HEK293T (cell line): ENCODE results near the gene NLRP3.

Experiments
- CTCF ChIA-PET: fragments of 350-600 bp; formaldehyde crosslinking; extraction: SDS; loops from one replicate; lab custom pipeline; 2021; ENCODE audit warnings: antibody characterized with exemption, inconsistent platforms; lab: Yijun Ruan, JAX
- POLR2A ChIA-PET: fragments of 350-600 bp; formaldehyde crosslinking; extraction: SDS; loops from one replicate; lab custom pipeline; 2020; ENCODE audit warnings: antibody characterized with exemption, inconsistent platforms; lab: Yijun Ruan, JAX
- DNase-seq: peaks from one replicate; pipeline ENCODE4 v3.0.0; 2012; ENCODE audit warnings: mixed read lengths; ENCODE audit errors: extremely low spot score
- ARNT ChIP-seq: fragments of 450-650 bp; IDR thresholded peaks from 2 replicates; pipeline ENCODE4 v1.6.1; 2017; ENCODE audit warnings: mild to moderate bottlenecking
- BHLHE40 ChIP-seq: fragments of 450-650 bp; IDR thresholded peaks from 2 replicates; pipeline ENCODE4 v1.6.1; 2016; ENCODE audit warnings: mild to moderate bottlenecking, moderate library complexity, borderline replicate concordance
- CTBP1 ChIP-seq: fragments of 450-650 bp; IDR thresholded peaks from 2 replicates; pipeline ENCODE4 v1.6.1; 2016; ENCODE audit warnings: borderline replicate concordance
- ELF4 ChIP-seq: fragments of 450-650 bp; IDR thresholded peaks from 2 replicates; pipeline ENCODE4 v1.6.1; 2017; ENCODE audit warnings: antibody characterized with exemption
- FOXA1 ChIP-seq: fragments of 450-650 bp; IDR thresholded peaks from 2 replicates; pipeline ENCODE4 v1.6.1; 2016; ENCODE audit warnings: mild to moderate bottlenecking
- FOXK2 ChIP-seq: fragments of 450-650 bp; IDR thresholded peaks from 2 replicates; pipeline ENCODE4 v1.6.1; 2016; ENCODE audit warnings: mild to moderate bottlenecking
- FOXM1 ChIP-seq: fragments of 450-650 bp; IDR thresholded peaks from 2 replicates; pipeline ENCODE4 v1.6.1; 2017; ENCODE audit warnings: mild to moderate bottlenecking, borderline replicate concordance
- HDGF ChIP-seq: fragments of 450-650 bp; IDR thresholded peaks from 2 replicates; pipeline ENCODE4 v1.6.1; 2017; ENCODE audit warnings: antibody characterized with exemption, borderline replicate concordance
- L3MBTL2 ChIP-seq: fragments of 450-650 bp; conservative IDR thresholded peaks from 2 replicates; pipeline ENCODE4 v1.6.1; 2016; ENCODE audit warnings: mild to moderate bottlenecking
- LEF1 ChIP-seq: fragments of 450-650 bp; IDR thresholded peaks from 2 replicates; pipeline ENCODE4 v1.6.1; 2017; ENCODE audit warnings: mild to moderate bottlenecking, borderline replicate concordance
- NFRKB ChIP-seq: fragments of 450-650 bp; IDR thresholded peaks from 2 replicates; pipeline ENCODE4 v1.6.1; 2016; ENCODE audit warnings: mild to moderate bottlenecking, moderate library complexity
- PKNOX1 ChIP-seq: fragments of 450-650 bp; IDR thresholded peaks from 2 replicates; pipeline ENCODE4 v1.6.1; 2016
- SP1 ChIP-seq: fragments of 450-650 bp; IDR thresholded peaks from 2 replicates; pipeline ENCODE4 v1.6.1; 2017
- SUZ12 ChIP-seq: fragments of 450-650 bp; IDR thresholded peaks from 2 replicates; pipeline ENCODE4 v1.6.1; 2016; ENCODE audit warnings: mild to moderate bottlenecking
- TARDBP ChIP-seq: fragments of 450-650 bp; IDR thresholded peaks from 2 replicates; pipeline ENCODE4 v1.6.1; 2016
- ZNF384 ChIP-seq: fragments of 450-650 bp; IDR thresholded peaks from 2 replicates; pipeline ENCODE4 v1.6.1; 2016

The NLRP3 gene

GRCh38 chr1:247378334-247379073 lies 37.5 kb upstream of the NLRP3 start:
- POLR2A ChIA-PET, result no interaction called here
- DNase-seq, result no peak
- CTCF ChIA-PET, result no interaction called here
- TF ChIP-seq FOXK2, result no peak
- TF ChIP-seq NFRKB, result no peak
- no peak for TF ChIP-seq HDGF
- TF ChIP-seq TARDBP, result no peak
- no peak for TF ChIP-seq ZNF384
- TF ChIP-seq SP1, result no peak
- no peak for TF ChIP-seq FOXA1
- no peak for TF ChIP-seq BHLHE40
- TF ChIP-seq ELF4, result no peak
- TF ChIP-seq L3MBTL2, result no peak
- TF ChIP-seq CTBP1, result no peak
- no peak for TF ChIP-seq PKNOX1
- no peak for TF ChIP-seq SUZ12
- TF ChIP-seq FOXM1, result no peak
- no peak for TF ChIP-seq ARNT
- TF ChIP-seq LEF1, result no peak

GRCh38 chr1:247385283-247385682 lies 30.7 kb upstream of the NLRP3 start:
- ChIA-PET POLR2A (no interaction called here), CTCF (no interaction called here)
- TF ChIP-seq FOXK2 (no peak), NFRKB (no peak), ARNT (no peak), TARDBP (no peak), LEF1 (no peak), CTBP1 (no peak), FOXM1 (no peak), L3MBTL2 (no peak), BHLHE40 (no peak), ZNF384 (no peak), FOXA1 (no peak), ELF4 (no peak), SP1 (no peak), SUZ12 (no peak), HDGF (no peak), PKNOX1 (no peak)
- DNase-seq, result no peak

- no peak for TF ChIP-seq NFRKB
- TF ChIP-seq ARNT, result no peak
- no peak for TF ChIP-seq L3MBTL2
- TF ChIP-seq ZNF384, result no peak
- no peak for TF ChIP-seq BHLHE40
- TF ChIP-seq ELF4, result no peak
- TF ChIP-seq SUZ12, result no peak
- TF ChIP-seq LEF1, result no peak
- TF ChIP-seq HDGF, result no peak
- TF ChIP-seq SP1, result no peak
- TF ChIP-seq FOXK2, result no peak
- no peak for TF ChIP-seq FOXM1
- no peak for TF ChIP-seq TARDBP
- ChIA-PET CTCF (no interaction called here), POLR2A (no interaction called here)
- DNase-seq, result no peak
Observed at GRCh38 chr1:247386217-247386616, 29.8 kb upstream of the NLRP3 start.

- no peak for TF ChIP-seq TARDBP
- TF ChIP-seq NFRKB, result no peak
- CTCF ChIA-PET, result no interaction called here
- DNase-seq, result no peak
- POLR2A ChIA-PET, result no interaction called here
Observed at GRCh38 chr1:247386687-247387086, 29.3 kb upstream of the NLRP3 start.

- DNase-seq, result no peak
- ChIA-PET POLR2A (no interaction called here), CTCF (no interaction called here)
- TF ChIP-seq ZNF384 (no peak), HDGF (no peak), FOXK2 (no peak), SUZ12 (no peak), ARNT (no peak), FOXM1 (no peak), BHLHE40 (no peak), ELF4 (no peak), L3MBTL2 (no peak), LEF1 (no peak), TARDBP (no peak), CTBP1 (no peak), SP1 (no peak), NFRKB (no peak), PKNOX1 (no peak), FOXA1 (no peak)
Observed at GRCh38 chr1:247387096-247387495, 28.9 kb upstream of the NLRP3 start.

- CTCF ChIA-PET, result no interaction called here
- POLR2A ChIA-PET, result no interaction called here
- TF ChIP-seq CTBP1, result no peak
- no peak for TF ChIP-seq FOXM1
- no peak for TF ChIP-seq NFRKB
- TF ChIP-seq ARNT, result no peak
- no peak for TF ChIP-seq L3MBTL2
Observed at GRCh38 chr1:247387565-247387964, 28.4 kb upstream of the NLRP3 start.

More at GRCh38 chr1:247387565-247387964, 28.4 kb upstream of the NLRP3 start:
- no peak for DNase-seq
